SKM-1 (cell line): Measurements from ENCODE around the gene CAMTA1.

Experiments used
- DNase-seq: peaks from one replicate; lab custom pipeline; 2025; ENCODE audit not compliant: unreplicated experiment; lab: John Stamatoyannopoulos, UW

Gene CAMTA1

DNA sequence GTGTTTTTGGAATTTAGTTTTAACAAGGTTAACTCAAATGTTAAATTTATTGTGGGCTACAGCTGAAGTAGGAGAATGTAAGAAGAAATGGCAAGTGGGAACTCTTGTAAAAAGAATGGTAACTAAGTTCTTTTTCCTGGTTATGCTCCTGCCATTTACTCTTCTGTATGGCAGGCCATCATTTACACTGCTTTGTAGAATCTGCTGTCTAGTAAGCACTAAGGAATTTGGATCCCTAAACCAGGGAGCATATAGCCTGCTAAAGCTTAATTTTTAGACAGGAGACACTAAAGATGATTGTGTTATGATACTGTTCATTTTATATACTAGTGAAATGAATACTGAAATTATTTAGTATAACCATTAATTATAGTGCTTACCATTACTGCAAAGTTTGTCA, 85.3 kb downstream of the CAMTA1 start:
- no peak for DNase-seq

DNA sequence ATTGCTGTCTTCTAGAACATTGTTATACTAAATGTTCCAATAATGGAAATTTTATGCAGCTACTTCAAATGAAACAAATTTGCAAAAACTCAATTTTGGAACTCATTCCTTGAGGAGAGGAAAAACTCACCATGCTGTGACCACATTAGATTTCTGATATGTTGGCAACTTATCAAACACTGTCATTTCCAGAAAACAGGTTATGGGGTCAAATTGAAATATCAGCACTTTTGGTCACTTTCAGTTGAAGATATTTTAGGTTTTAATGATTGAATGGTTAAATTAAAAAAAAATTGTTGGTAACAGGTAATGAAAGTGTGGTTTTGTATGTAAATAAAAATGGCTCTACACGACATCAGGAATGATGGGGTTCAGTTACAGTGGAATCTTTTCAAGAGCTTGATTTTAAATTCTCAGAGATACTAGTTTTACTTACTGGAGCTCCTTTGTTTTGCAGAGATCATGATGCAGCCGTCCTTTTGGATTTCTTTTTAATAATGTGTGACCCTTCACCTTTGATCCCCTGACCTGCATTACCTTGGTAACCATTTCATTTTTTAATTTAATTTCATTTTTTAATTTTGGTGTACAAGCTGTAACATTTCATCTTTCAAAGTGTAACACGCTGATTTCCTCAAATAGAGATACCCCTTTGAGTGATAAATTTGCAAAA, 86.2 kb downstream of the CAMTA1 start:
- DNase-seq: no peak

DNA sequence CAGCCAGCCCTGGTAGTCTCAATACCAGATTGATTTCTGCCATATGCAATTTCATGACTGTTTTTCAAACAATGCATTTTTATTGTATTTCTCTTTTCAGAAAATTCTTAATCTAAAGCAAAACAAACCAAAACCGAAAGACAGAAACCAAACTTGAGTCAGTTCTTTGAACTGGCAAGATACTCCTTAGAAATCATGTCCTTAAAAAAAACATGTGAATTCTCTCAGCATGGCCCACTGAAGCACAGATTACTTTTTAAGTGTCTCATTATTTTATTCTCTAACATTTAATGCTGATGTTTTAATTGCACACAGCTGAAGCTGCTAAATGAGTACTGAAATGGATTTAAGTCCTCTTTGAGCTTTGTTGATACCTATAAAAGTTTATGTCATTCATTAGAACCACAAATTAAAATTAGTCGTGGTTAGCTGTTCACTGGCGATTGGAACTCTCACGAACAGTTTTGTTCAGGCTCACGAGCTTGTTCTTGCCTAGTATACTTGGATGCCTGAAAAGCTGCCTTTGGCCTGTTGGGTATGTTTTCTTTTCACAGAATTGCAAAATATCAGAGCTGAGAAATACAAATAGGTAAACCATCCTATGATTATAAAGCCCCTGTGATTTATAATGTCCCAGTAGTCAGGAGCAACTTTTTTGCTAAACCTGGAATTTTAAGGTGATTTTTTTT, 87.5 kb downstream of the CAMTA1 start:
- no peak for DNase-seq

- no peak for DNase-seq
Measured at GRCh38 chr1:6873298-6874015, 88.2 kb downstream of the CAMTA1 start.

GRCh38 chr1:6874298-6874697, 89.0 kb downstream of the CAMTA1 start:
- DNase-seq: no peak

DNA sequence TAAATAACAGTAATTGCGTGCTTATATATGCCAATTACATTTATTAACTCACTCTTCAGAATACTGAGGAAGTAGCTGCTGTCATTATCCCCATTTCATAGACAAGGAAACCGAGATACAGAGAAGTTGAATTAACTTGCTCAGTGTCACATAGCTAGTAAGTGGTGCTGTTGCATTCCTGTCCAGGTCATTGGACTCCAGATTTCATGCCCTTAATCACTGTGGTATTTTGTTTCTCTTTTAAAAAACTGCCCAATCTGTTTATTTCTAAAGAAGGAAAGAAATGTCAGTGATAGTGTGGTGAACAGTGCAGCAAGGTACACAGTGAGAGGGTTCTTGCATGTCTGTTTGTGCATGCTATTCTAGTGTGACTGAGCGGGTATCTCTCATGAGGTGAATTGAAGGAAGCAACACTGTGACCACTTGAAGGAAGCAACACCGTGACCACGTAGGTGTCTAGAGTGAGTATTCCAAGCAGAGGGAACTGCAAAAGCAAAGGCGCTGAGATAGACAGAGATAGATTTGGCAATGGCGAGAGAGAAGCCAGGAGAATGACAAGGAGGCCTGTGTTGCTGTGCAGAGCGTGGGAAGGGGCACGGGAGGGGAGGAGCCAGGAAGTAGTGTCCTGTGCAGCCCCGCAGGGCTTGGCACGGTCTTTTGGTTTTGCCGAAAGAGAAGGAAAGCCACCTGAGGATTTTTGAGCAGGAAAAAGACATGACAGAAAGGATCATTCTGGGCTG, 95.9 kb downstream of the CAMTA1 start:
- DNase-seq: no peak

DNA sequence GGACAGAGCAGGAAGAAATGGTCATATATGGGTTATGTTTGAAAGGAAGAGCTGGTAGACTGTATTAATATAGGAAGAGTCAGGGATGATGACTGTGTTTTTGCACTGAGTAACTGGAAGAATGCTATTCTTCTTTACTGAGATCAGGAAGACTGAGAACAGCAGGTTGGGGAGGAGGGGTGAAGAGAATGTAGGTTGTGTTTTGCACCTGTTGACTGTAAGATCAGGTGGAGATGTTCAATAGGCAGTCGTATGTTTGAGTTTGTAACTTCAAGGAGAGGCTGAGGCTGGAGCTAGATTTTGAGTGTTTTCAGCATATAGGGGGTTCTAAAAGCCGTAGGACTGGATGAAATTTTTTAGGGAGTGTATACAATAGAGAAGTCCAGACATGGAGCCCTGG, 97.2 kb downstream of the CAMTA1 start:
- DNase-seq: no peak

DNA sequence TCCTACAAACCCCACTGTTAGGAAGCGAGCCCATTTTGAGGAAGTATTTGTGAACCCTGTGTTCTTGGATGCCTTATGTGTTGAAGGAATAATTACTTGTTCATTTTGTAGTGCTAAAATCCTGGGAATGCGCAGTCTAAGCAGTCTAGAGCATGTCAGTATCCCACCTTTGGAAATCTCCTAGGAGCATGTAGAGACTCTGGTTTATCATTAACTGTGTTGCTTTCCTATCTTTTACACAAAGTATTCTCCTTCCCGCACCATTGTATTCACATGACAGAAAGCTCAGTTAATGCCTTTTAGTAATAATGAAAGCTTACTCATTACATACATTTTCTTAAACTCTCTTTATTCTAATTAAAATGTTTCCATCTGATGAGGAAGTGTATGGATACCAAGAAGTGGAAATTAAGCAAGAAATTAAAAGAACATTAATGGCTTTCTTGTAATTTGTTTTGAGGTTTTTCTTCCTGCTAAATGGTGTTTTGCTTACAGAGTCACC, 99.4 kb downstream of the CAMTA1 start:
- DNase-seq: no peak

GRCh38 chr1:6885426-6885825, 100.2 kb downstream of the CAMTA1 start:
- DNase-seq: no peak

GRCh38 chr1:6886523-6886922, 101.3 kb downstream of the CAMTA1 start:
- DNase-seq: no peak

GRCh38 chr1:6888268-6888667, 103.0 kb downstream of the CAMTA1 start:
- DNase-seq: no peak

DNA sequence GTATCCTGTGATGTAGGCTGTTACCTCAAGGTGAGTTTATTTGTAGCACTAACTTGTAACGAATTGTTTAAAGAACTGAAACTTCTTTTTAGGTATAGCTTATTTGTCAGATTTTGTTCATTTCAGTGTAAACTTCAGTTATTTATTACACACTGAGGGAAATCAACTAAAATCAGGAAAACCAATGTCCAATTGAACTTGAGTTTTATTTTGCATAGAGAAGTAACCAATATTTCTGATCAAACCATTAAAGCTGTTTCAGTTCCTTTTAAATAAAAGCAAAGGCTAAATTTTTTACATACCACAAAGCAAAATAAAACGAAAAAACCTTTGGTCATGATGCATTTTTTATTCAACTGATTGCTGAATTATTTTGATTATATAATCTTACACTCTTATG, 103.6 kb downstream of the CAMTA1 start:
- no peak for DNase-seq

DNA sequence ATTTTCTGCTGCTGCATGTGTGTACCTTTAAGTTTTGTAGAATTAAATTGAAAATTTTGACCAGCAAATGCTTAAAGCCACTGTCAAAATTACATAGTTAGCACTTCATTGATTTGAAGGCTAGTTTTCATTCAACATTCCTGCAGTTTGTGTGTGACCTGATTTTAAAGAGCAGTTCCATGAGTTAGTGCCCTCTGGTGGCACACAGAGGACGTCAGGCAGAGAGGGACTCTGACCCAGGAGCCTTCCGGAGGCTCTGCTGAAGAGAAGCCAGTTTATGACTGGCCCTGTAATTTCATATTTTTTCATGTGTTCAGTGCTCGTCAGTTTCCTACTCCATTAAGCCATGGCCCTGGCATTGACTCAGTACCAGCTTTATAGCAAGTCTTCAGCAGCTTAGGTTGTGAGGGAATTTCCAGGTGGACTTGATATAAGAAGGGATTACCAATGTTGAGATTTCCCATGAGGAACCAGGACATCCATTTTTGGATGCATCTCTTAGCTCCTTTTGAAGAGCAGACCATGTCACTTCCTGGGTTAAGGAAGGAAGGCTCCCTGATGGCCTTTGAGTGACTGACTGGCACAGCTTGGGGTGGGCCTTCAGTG, 104.7 kb downstream of the CAMTA1 start:
- DNase-seq: peak; percentile 21

DNA sequence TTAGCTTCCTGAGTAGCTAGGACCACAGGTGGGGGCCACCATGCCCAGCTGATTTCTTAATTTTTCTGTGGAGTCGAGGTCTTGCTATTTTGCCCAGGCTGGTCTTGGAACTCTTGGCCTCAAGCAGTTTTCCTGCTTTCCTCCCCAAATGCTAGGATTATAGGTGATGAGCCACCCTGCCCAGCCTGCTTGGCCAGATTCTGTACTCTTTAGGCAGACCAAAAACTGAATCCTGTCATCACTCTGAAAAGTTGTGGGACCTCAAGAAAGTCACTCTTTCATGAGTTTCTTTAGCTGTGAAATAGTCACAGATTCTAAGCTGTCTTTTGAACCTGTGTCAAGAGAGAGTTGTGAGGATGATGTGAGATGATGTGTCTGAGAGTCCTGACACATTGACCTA, 105.4 kb downstream of the CAMTA1 start:
- DNase-seq: no peak

DNA sequence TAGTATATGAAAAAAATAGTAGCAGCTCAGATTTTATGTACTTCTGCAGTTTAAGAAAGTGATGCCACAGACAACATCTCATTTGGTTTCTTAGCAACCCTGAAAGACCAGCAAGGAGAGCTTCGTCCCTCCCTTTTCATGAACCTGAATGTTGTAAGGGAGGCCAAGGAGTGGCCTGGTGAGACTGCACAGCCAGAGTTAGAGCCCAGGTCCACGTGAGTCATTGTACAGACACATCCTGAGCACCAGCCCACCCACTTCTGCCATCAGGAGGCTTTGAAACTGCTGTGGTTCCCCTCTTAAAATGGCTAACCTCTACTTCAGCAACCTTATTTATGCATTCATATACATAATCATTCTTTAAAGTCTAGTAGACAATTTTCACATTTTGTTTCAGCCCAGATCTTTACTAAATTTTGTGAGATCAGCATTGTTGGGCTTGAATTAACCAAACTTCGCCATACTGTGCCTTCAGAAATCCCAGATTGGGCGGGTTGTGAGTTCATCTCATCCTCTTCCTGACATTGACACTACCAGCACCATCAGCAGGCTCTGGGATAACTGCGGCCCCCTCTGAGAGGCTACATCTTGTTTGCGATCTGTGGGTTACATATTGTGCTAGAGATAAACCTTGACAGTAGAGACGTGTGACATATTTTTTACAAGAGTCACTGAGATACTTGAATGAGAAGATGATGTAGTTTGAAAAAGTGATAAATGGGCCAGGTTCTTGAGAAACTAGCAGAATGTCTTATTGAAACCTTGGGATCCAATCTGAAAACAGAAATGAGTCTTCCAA, 106.7 kb downstream of the CAMTA1 start:
- DNase-seq: no peak

- DNase-seq: no peak
Measured at GRCh38 chr1:6893388-6893787, 108.1 kb downstream of the CAMTA1 start.

DNA sequence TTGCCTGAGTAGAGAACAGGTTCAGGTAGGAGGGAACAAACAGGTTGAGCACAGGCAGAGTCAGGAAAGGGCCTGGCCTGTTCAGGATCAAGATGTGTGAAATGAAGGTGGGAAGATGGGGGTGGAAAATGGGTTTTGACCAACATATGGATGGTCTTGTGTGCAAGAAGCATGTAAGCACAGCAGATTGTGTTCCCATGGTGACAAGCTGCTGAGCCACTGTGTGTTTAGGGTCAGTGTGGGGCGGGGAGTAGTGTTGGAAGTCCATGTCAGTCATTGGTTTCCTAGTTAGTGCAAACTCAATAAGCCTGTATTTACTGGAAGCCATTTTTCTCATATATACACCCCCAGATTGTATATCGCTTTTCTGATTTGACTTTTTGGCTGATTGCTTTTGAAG, 111.9 kb downstream of the CAMTA1 start:
- no peak for DNase-seq

DNA sequence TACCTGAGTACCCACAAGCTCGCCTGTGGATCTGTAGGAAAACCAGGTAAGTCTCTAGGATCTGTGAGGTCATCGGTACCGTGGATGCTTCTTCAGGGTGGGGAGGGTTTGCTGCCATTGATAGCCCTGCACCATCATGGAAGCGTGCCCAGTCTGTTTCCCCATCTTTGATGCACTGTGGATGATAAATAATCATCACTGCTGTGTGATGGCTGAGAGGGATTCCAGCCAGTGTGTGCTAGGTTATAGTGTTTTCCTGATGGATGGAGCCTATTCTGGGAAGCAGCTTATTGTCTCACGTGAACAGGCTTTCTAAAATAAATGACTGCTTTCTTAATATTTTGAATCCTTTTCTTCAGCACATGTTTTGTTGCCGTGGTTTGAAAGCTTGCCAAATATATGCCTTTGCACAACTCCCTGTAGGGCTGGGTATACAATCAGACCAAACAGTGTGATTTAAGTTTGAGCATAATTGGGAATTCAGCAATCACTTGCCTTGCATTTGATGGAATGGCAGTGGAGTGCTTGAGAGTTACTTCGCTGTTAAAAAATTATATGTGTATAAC, 113.8 kb downstream of the CAMTA1 start:
- DNase-seq: no peak

- DNase-seq: no peak
Measured at GRCh38 chr1:6899621-6900020, 114.4 kb downstream of the CAMTA1 start.

- DNase-seq: no peak
Measured at GRCh38 chr1:6902153-6902552, 116.9 kb downstream of the CAMTA1 start.
